HCT116 (cell line): ENCODE results near the gene TMEM147. TPM values are rescaled to one million over a fixed set of nuclear protein-coding genes. Genes with fewer than 3 reads are reported as not detected.

ENCODE experiments used
- ATAC-seq: fragments of 200-7000 bp; cut with Tn5 transposase; 2 replicates; pipeline ENCODE4 v1.9.1; 2020; ENCODE audit warnings: mild to moderate bottlenecking, moderate library complexity
- BruUV-seq: library from RNA; stranded (reverse); fragments of 400-500 nt; replicated peaks from 2 replicates; lab custom pipeline; 2021; lab: Mats Ljungman, UMichigan
- CTCF ChIA-PET: fragments of 300-600 bp; sonication (Branson Sonifier 250); formaldehyde crosslinking; loops from one replicate; lab custom pipeline; 2021; ENCODE audit warnings: antibody characterized with exemption; lab: Charles Lee
- POLR2A ChIA-PET: fragments of 300-600, 350-600 bp; sonication (Branson Sonifier 250); formaldehyde crosslinking; loops from one replicate; lab custom pipeline; 2021; ENCODE audit warnings: antibody characterized with exemption; lab: Charles Lee
- RAD21 ChIA-PET, 2 experiments: fragments of 300-600 bp; sonication (Branson Sonifier 250); formaldehyde crosslinking; loops; one replicate each; lab custom pipeline; 2023; ENCODE audit warnings: low total read pairs in 2 of 2; ENCODE audit not compliant: uncharacterized antibody in 2 of 2, unreplicated experiment in 2 of 2, low non-redundant PET in 1 of 2; lab: Charles Lee
- DNase-seq: peaks from one replicate; pipeline ENCODE4 v3.0.0-alpha.2; 2010; ENCODE audit warnings: low read depth, low spot score
- H2AFZ ChIP-seq: fragments of 200-600 bp; shearing (Covaris generic), sonication (generic); 2 replicates; pipeline ENCODE4 v1.6.1; 2017; ENCODE audit warnings: low read depth, mixed run types, mixed read lengths, antibody characterized with exemption, low read length; ENCODE audit not compliant: poor library complexity, severe bottlenecking
- H3K27ac ChIP-seq: 2 replicates; pipeline ENCODE4 v1.5.1; 2012; ENCODE audit warnings: low read depth, low read length
- H3K27me3 ChIP-seq: fragments of 200-600 bp; sonication (generic); 2 replicates; pipeline ENCODE4 v1.6.1; 2016; ENCODE audit warnings: mixed run types, low read length, mixed read lengths; ENCODE audit not compliant: insufficient read depth
- H3K36me3 ChIP-seq, 2 experiments: fragments of 200-500 bp in 1 of 2; fragments of 200-600 bp in 1 of 2; sonication (Bioruptor generic) in 1 of 2; sonication (generic) in 1 of 2; 2 replicates each; pipeline versions ENCODE4 v1.5.1 to v1.6.1; 2014 to 2016; ENCODE audit warnings: low read length in 2 of 2, inconsistent platforms in 1 of 2, mixed read lengths in 1 of 2, mixed run types in 1 of 2; ENCODE audit not compliant: insufficient read depth in 2 of 2, control insufficient read depth in 1 of 2
- H3K4me1 ChIP-seq, 2 experiments: fragments of 200-600 bp in 1 of 2; sonication (generic) in 1 of 2; 2 replicates each; pipeline versions ENCODE4 v1.5.1 to v1.6.1; 2012 to 2017; ENCODE audit warnings: low read length in 2 of 2, inconsistent platforms in 1 of 2, mild to moderate bottlenecking in 1 of 2, mixed read lengths in 1 of 2, mixed run types in 1 of 2, moderate library complexity in 1 of 2; ENCODE audit not compliant: insufficient read depth in 2 of 2, control insufficient read depth in 1 of 2
- H3K4me2 ChIP-seq: fragments of 200-600 bp; sonication (generic); 2 replicates; pipeline ENCODE4 v1.6.1; 2017; ENCODE audit warnings: mixed run types, low read length, mixed read lengths
- H3K4me3 ChIP-seq, 2 experiments: fragments of 200-600 bp in 1 of 2; sonication (generic) in 1 of 2; replicated peaks in 1 of 2; 2 replicates each; pipeline ENCODE4 v1.5.1; 2011 to 2016; ENCODE audit warnings: low read length in 2 of 2, control low read depth in 1 of 2, low read depth in 1 of 2, mild to moderate bottlenecking in 1 of 2, mixed read lengths in 1 of 2, mixed run types in 1 of 2
- H3K79me2 ChIP-seq: fragments of 200-600 bp; sonication (generic); 2 replicates; pipeline ENCODE4 v1.6.1; 2017; ENCODE audit warnings: mild to moderate bottlenecking, mixed run types, low read length, moderate library complexity, mixed read lengths; ENCODE audit not compliant: insufficient read depth
- H3K9ac ChIP-seq: fragments of 200-600 bp; sonication (generic); 2 replicates; pipeline ENCODE4 v1.6.1; 2016; ENCODE audit warnings: low read length, mixed read lengths
- H3K9me2 ChIP-seq: fragments of 200-600 bp; sonication (generic), shearing (Covaris generic); 2 replicates; pipeline ENCODE4 v1.6.1; 2017; ENCODE audit warnings: mixed run types, mild to moderate bottlenecking, moderate library complexity; ENCODE audit not compliant: insufficient read depth
- H3K9me3 ChIP-seq, 2 experiments: fragments of 200-500 bp in 1 of 2; fragments of 200-600 bp in 1 of 2; sonication (Bioruptor generic) in 1 of 2; sonication (generic) in 1 of 2; 2 replicates each; pipeline ENCODE4 v1.6.1; 2014 to 2017; ENCODE audit warnings: low read length in 2 of 2, mixed read lengths in 2 of 2, inconsistent platforms in 1 of 2, low read depth in 1 of 2, mild to moderate bottlenecking in 1 of 2, mixed run types in 1 of 2, moderate library complexity in 1 of 2; ENCODE audit not compliant: control insufficient read depth in 1 of 2, insufficient read depth in 1 of 2
- H4K20me1 ChIP-seq: fragments of 200-600 bp; sonication (generic), shearing (Covaris generic); 2 replicates; pipeline ENCODE4 v1.6.1; 2017; ENCODE audit warnings: mixed run types, mild to moderate bottlenecking, moderate library complexity; ENCODE audit not compliant: insufficient read depth
- CBX3 ChIP-seq: IDR thresholded peaks from 2 replicates; pipeline ENCODE4 v1.6.1; 2012; ENCODE audit warnings: low read depth
- CEBPB ChIP-seq: IDR thresholded peaks from 2 replicates; pipeline ENCODE4 v1.6.1; 2012; ENCODE audit warnings: low read depth
- CTCF ChIP-seq, 3 experiments: fragments of 200-600 bp in 1 of 3; sonication (generic) in 1 of 3; IDR thresholded peaks in 2 of 3; conservative IDR thresholded peaks in 1 of 3; 2 replicates each; pipeline ENCODE4 v1.5.1; 2012 to 2017; ENCODE audit warnings: low read depth in 2 of 3, low read length in 2 of 3, antibody characterized with exemption in 1 of 3, borderline replicate concordance in 1 of 3, control low read depth in 1 of 3, mild to moderate bottlenecking in 1 of 3, mixed read lengths in 1 of 3, mixed run types in 1 of 3, moderate library complexity in 1 of 3; ENCODE audit not compliant: insufficient read depth in 1 of 3
- EGR1 ChIP-seq: IDR thresholded peaks from 2 replicates; pipeline ENCODE4 v1.6.1; 2012; ENCODE audit warnings: low read depth
- ELF1 ChIP-seq: IDR thresholded peaks from 2 replicates; pipeline ENCODE4 v1.6.1; 2012; ENCODE audit warnings: low read depth, borderline replicate concordance
- EZH2 ChIP-seq: fragments of 200-600 bp; sonication (generic); IDR thresholded peaks from 2 replicates; pipeline ENCODE4 v1.6.1; 2017; ENCODE audit warnings: antibody characterized with exemption, mixed run types
- EZH2phosphoT487 ChIP-seq: fragments of 200-600 bp; IDR thresholded peaks from 2 replicates; pipeline ENCODE4 v1.6.1; 2018; ENCODE audit warnings: antibody characterized with exemption, borderline replicate concordance
- FOSL1 ChIP-seq: IDR thresholded peaks from 2 replicates; pipeline ENCODE4 v1.6.1; 2012; ENCODE audit warnings: low read depth
- JUND ChIP-seq: IDR thresholded peaks from 2 replicates; pipeline ENCODE4 v1.6.1; 2012
- POLR2A ChIP-seq: IDR thresholded peaks from 2 replicates; pipeline ENCODE4 v1.7.0; 2011; ENCODE audit warnings: borderline replicate concordance; ENCODE audit not compliant: insufficient read depth, insufficient read length; ENCODE audit errors: extremely low read depth
- POLR2AphosphoS5 ChIP-seq: IDR thresholded peaks from 2 replicates; pipeline ENCODE4 v1.6.1; 2011; ENCODE audit warnings: mild to moderate bottlenecking, low read depth, low read length, moderate library complexity
- RAD21 ChIP-seq: IDR thresholded peaks from 2 replicates; pipeline ENCODE4 v1.6.1; 2012; ENCODE audit warnings: low read depth, mild to moderate bottlenecking
- REST ChIP-seq: IDR thresholded peaks from 2 replicates; pipeline ENCODE4 v1.6.1; 2012; ENCODE audit warnings: low read depth
- SIN3A ChIP-seq: IDR thresholded peaks from 2 replicates; pipeline ENCODE4 v1.6.1; 2012; ENCODE audit warnings: low read depth
- SP1 ChIP-seq: IDR thresholded peaks from 2 replicates; pipeline ENCODE4 v1.6.1; 2012; ENCODE audit warnings: low read depth
- SRF ChIP-seq: IDR thresholded peaks from 2 replicates; pipeline ENCODE4 v1.6.1; 2012; ENCODE audit warnings: low read depth
- TCF7L2 ChIP-seq: IDR thresholded peaks from 2 replicates; pipeline ENCODE4 v1.7.0; 2011; ENCODE audit warnings: borderline replicate concordance, inconsistent platforms; ENCODE audit not compliant: insufficient read depth, insufficient read length; ENCODE audit errors: extremely low read depth
- ZBTB33 ChIP-seq: IDR thresholded peaks from 2 replicates; pipeline ENCODE4 v1.6.1; 2011; ENCODE audit warnings: mild to moderate bottlenecking, low read length, moderate library complexity; ENCODE audit not compliant: insufficient replicate concordance; ENCODE audit errors: extremely low read depth
- ZFX ChIP-seq: fragments of 450-650 bp; IDR thresholded peaks from 2 replicates; pipeline ENCODE4 v1.6.1; 2017
- ZNF274 ChIP-seq: fragments of 200-500 bp; sonication (Bioruptor generic); IDR thresholded peaks from 2 replicates; pipeline ENCODE4 v1.6.1; 2014; ENCODE audit warnings: mild to moderate bottlenecking, low read depth, low read length, inconsistent platforms
- intact Hi-C: fragments of 100-400 bp; cut with micrococcal nuclease; formaldehyde crosslinking; loops from 2 replicates; pipeline ENCODE4 v1.10.0; 2022
- total RNA-seq: library from RNA; stranded (reverse); gene quantifications from one replicate; pipeline ENCODE4 v1.2.1, GENCODE V29; 2021; ENCODE audit not compliant: unreplicated experiment

TMEM147 gene
- total RNA-seq, 1 experiment from 2014 or later = 128 TPM

- no peak for TF ChIP-seq RAD21
- TF ChIP-seq EGR1 = no peak
- TF ChIP-seq REST = no peak
- TF ChIP-seq CTCF (IDR thresholded peaks at IDR 0.05 in 2 of 3, conservative IDR thresholded peaks at IDR 0.05 in 1 of 3; ENCODE audit: borderline replicate concordance in 1 of 3, insufficient read depth in 1 of 3, low read depth in 2 of 3, low read length in 2 of 3) = no peak
- no peak for TF ChIP-seq TCF7L2
- TF ChIP-seq EZH2 = no peak
- TF ChIP-seq ZNF274 = no peak
- TF ChIP-seq CEBPB = no peak
- no peak for TF ChIP-seq ZFX
- TF ChIP-seq ZBTB33 = no peak
- no peak for TF ChIP-seq SP1
- TF ChIP-seq SRF = no peak
- no peak for TF ChIP-seq EZH2phosphoT487
- TF ChIP-seq FOSL1 = no peak
- TF ChIP-seq SIN3A = no peak
- no peak for TF ChIP-seq CBX3
- no peak for TF ChIP-seq JUND
- TF ChIP-seq POLR2AphosphoS5 = no peak
- no peak for TF ChIP-seq ELF1
- TF ChIP-seq POLR2A = no peak
- Histone ChIP-seq H3K9me3 (no peaks in the 10 kb centered on the region), H3K27ac (no peak within 1 kb of the TSS), H2AFZ (no peak within 1 kb of the TSS), H3K9ac (no peak within 1 kb of the TSS), H3K79me2 (no peaks in the 10 kb centered on the region), H4K20me1 (no peaks in the 10 kb centered on the region), H3K27me3 (no peaks in the 10 kb centered on the region), H3K4me3 (no peak within 1 kb of the TSS), H3K4me1 (peaks cover 0 to 3% of the 10 kb centered on the region in 2 experiments; a peak in 2 of 4 replicates), H3K4me2 (no peak within 1 kb of the TSS), H3K9me2 (no peaks in the 10 kb centered on the region), H3K36me3 (no peaks in the 10 kb centered on the region)
- ChIA-PET POLR2A (no interaction called here), RAD21 (no interaction called here), CTCF (no interaction called here)
- intact Hi-C loops = no loop called here
- no TSS peak for BruUV-seq
- ATAC-seq (no peak), DNase-seq (no peak)
These were observed 12.1 kb upstream of the TMEM147 start, which contains the start of gene GAPDHS for GRCh38 chr19:35533201-35533821. Gene GAPDHS (plus strand): TSS chr19:35533456. CDS start chr19:35533528, 72 bp downstream.
